IMR-90 (cell line): ENCODE results near the gene LDHD. TPM values are rescaled to one million over a fixed set of nuclear protein-coding genes. Genes with fewer than 3 reads are reported as not detected.

ENCODE experiments used
- ATAC-seq: fragments of 200-7000 bp; cut with Tn5 transposase; 2 replicates; pipeline ENCODE4 v1.9.1; 2020; ENCODE audit warnings: low read depth, mild to moderate bottlenecking, moderate library complexity
- BruUV-seq: library from RNA; stranded (reverse); fragments of 400-500 nt; replicated peaks from 2 replicates; lab custom pipeline; 2021; lab: Mats Ljungman, UMichigan
- CTCF ChIA-PET: fragments of 300-600 bp; formaldehyde crosslinking; extraction: SDS; loops from one replicate; lab custom pipeline; 2021; ENCODE audit warnings: antibody characterized with exemption; lab: Yijun Ruan, JAX
- POLR2A ChIA-PET: fragments of 300-600 bp; sonication (Branson Sonifier 250); formaldehyde crosslinking; loops from one replicate; lab custom pipeline; 2022; ENCODE audit warnings: antibody characterized with exemption; ENCODE audit not compliant: unreplicated experiment; lab: Charles Lee
- DNase-seq: peaks from one replicate; pipeline ENCODE4 v3.0.0; 2013
- H2AFZ ChIP-seq: replicated peaks from 2 replicates; pipeline ENCODE3; 2013; ENCODE audit warnings: low read length, mild to moderate bottlenecking; ENCODE audit not compliant: poor library complexity
- H2AK5ac ChIP-seq: 2 replicates; pipeline ENCODE4 v1.6.1; 2013; ENCODE audit warnings: low read depth, low read length, inconsistent platforms
- H2AK9ac ChIP-seq: replicated peaks from 2 replicates; pipeline ENCODE3; 2013; ENCODE audit warnings: mild to moderate bottlenecking, low read depth, low read length, moderate library complexity; ENCODE audit not compliant: poor library complexity
- H2BK120ac ChIP-seq: 2 replicates; pipeline ENCODE4 v1.6.1; 2013; ENCODE audit warnings: low read depth, low read length, inconsistent platforms
- H2BK15ac ChIP-seq: 3 replicates; pipeline ENCODE4 v1.6.1; 2013; ENCODE audit warnings: low read depth, low read length, inconsistent platforms
- H2BK20ac ChIP-seq: 2 replicates; pipeline ENCODE4 v1.6.1; 2013; ENCODE audit warnings: low read depth, mild to moderate bottlenecking, inconsistent platforms, low read length, moderate library complexity
- H2BK5ac ChIP-seq: 2 replicates; pipeline ENCODE4 v1.6.1; 2013; ENCODE audit warnings: mild to moderate bottlenecking, low read depth, low read length, inconsistent platforms; ENCODE audit not compliant: poor library complexity, severe bottlenecking
- H3K14ac ChIP-seq: replicated peaks from 2 replicates; pipeline ENCODE4 v1.6.1; 2013; ENCODE audit warnings: low read depth, low read length, inconsistent platforms
- H3K18ac ChIP-seq: 2 replicates; pipeline ENCODE4 v1.6.1; 2013; ENCODE audit warnings: low read depth, low read length, control low read depth
- H3K23ac ChIP-seq: 2 replicates; pipeline ENCODE4 v1.6.1; 2013; ENCODE audit warnings: low read depth, low read length, inconsistent platforms
- H3K27ac ChIP-seq: 2 replicates; pipeline ENCODE4 v1.5.1; 2013; ENCODE audit warnings: mild to moderate bottlenecking, control low read depth, low read length; ENCODE audit not compliant: insufficient read depth
- H3K27me3 ChIP-seq: 2 replicates; pipeline ENCODE4 v1.6.1; 2013; ENCODE audit warnings: low read length; ENCODE audit not compliant: control insufficient read depth, insufficient read depth
- H3K36me3 ChIP-seq: 2 replicates; pipeline ENCODE4 v1.6.1; 2013; ENCODE audit warnings: low read length, mixed read lengths; ENCODE audit not compliant: control insufficient read depth, insufficient read depth
- H3K4ac ChIP-seq: 2 replicates; pipeline ENCODE4 v1.6.1; 2013; ENCODE audit warnings: low read depth, low read length, inconsistent platforms
- H3K4me1 ChIP-seq: 2 replicates; pipeline ENCODE4 v1.6.1; 2013; ENCODE audit warnings: low read length, mixed read lengths; ENCODE audit not compliant: control insufficient read depth, insufficient read depth
- H3K4me2 ChIP-seq: 2 replicates; pipeline ENCODE4 v1.6.1; 2013; ENCODE audit warnings: low read depth, mild to moderate bottlenecking, control low read depth, low read length, moderate library complexity
- H3K4me3 ChIP-seq: 2 replicates; pipeline ENCODE4 v1.5.1; 2013; ENCODE audit warnings: low read depth, mild to moderate bottlenecking, control low read depth, low read length, moderate library complexity; ENCODE audit not compliant: insufficient read depth
- H3K56ac ChIP-seq: 2 replicates; pipeline ENCODE4 v1.6.1; 2013; ENCODE audit warnings: low read length, inconsistent platforms; ENCODE audit not compliant: insufficient read depth; ENCODE audit errors: extremely low read depth
- H3K79me1 ChIP-seq, 2 experiments: 2 replicates each; pipeline ENCODE4 v1.6.1; 2013; ENCODE audit warnings: low read length in 2 of 2, inconsistent platforms in 1 of 2, low read depth in 1 of 2
- H3K9ac ChIP-seq: 2 replicates; pipeline ENCODE4 v1.6.1; 2013; ENCODE audit warnings: low read depth, low read length, control low read depth
- H3K9me1 ChIP-seq: 2 replicates; pipeline ENCODE4 v1.6.1; 2013; ENCODE audit warnings: low read length, inconsistent platforms; ENCODE audit not compliant: insufficient read depth
- H3K9me3 ChIP-seq: 2 replicates; pipeline ENCODE4 v1.6.1; 2013; ENCODE audit warnings: low read length; ENCODE audit not compliant: control insufficient read depth, insufficient read depth
- H4K20me1 ChIP-seq: 2 replicates; pipeline ENCODE4 v1.6.1; 2013; ENCODE audit warnings: low read length, inconsistent platforms; ENCODE audit not compliant: insufficient read depth
- H4K5ac ChIP-seq: 2 replicates; pipeline ENCODE4 v1.6.1; 2013; ENCODE audit warnings: mild to moderate bottlenecking, low read depth, low read length, control low read depth
- H4K8ac ChIP-seq, 2 experiments: 2 replicates each; pipeline ENCODE4 v1.6.1; 2013; ENCODE audit warnings: low read depth in 2 of 2, low read length in 2 of 2, control low read depth in 1 of 2, inconsistent platforms in 1 of 2
- H4K91ac ChIP-seq: 2 replicates; pipeline ENCODE4 v1.6.1; 2013; ENCODE audit warnings: low read depth, low read length, inconsistent platforms; ENCODE audit not compliant: insufficient read depth
- BHLHE40 ChIP-seq: fragments of 150-350 bp; IDR thresholded peaks from 2 replicates; pipeline ENCODE4 v1.6.1; 2016; ENCODE audit warnings: mild to moderate bottlenecking, low read depth, low read length
- CEBPB ChIP-seq: IDR thresholded peaks from 2 replicates; pipeline ENCODE4 v1.6.1; 2012; ENCODE audit warnings: low read depth, low read length, improper control_type of control experiment
- CHD1 ChIP-seq: IDR thresholded peaks from 2 replicates; pipeline ENCODE4 v1.6.1; 2012; ENCODE audit warnings: low read depth, low read length, improper control_type of control experiment
- CTCF ChIP-seq: conservative IDR thresholded peaks from 2 replicates; pipeline ENCODE4 v1.5.1; 2012; ENCODE audit warnings: mild to moderate bottlenecking, low read depth, low read length, improper control_type of control experiment
- FOS ChIP-seq: fragments of 150-350 bp; IDR thresholded peaks from 2 replicates; pipeline ENCODE4 v1.6.1; 2016; ENCODE audit warnings: low read depth, low read length
- MAZ ChIP-seq: IDR thresholded peaks from 2 replicates; pipeline ENCODE4 v1.6.1; 2012; ENCODE audit warnings: low read depth, mild to moderate bottlenecking, low read length, improper control_type of control experiment, moderate library complexity, borderline replicate concordance
- NFE2L2 ChIP-seq: fragments of 150-350 bp; IDR thresholded peaks from 2 replicates; pipeline ENCODE4 v1.6.1; 2016; ENCODE audit warnings: low read depth, mild to moderate bottlenecking, low read length
- POLR2A ChIP-seq: IDR thresholded peaks from 2 replicates; pipeline ENCODE4 v1.6.1; 2012; ENCODE audit warnings: mild to moderate bottlenecking, low read depth, low read length
- SMC3 ChIP-seq: fragments of 150-350 bp; IDR thresholded peaks from 2 replicates; pipeline ENCODE4 v1.6.1; 2016; ENCODE audit warnings: low read depth, mild to moderate bottlenecking, antibody characterized with exemption, low read length, moderate library complexity
- WGBS, 2 experiments: methylation state at CpG; one replicate each; pipeline versions ENCODE4 v1.1.5 to v1.1.7; 2013; ENCODE audit warnings: missing lambda C conversion rate in 2 of 2; ENCODE audit not compliant: insufficient read length in 1 of 2; ENCODE audit errors: extremely low coverage in 2 of 2; 5-methylcytosine and 5-hydroxymethylcytosine counted together
- dilution Hi-C: fragments of 300-500 bp; cut with HindIII; formaldehyde crosslinking; loops from one replicate; pipeline ENCODE4 v1.14.3; 2018; ENCODE audit warnings: low sequenced_read_pairs; ENCODE audit not compliant: unreplicated experiment
- in situ Hi-C: fragments of 300-500 bp; cut with MboI; formaldehyde crosslinking; loops from 3 replicates; pipeline ENCODE4 v1.14.3; 2019; ENCODE audit warnings: low sequenced_read_pairs, inconsistent platforms, mixed read lengths
- intact Hi-C: fragments of 100-400 bp; cut with micrococcal nuclease; formaldehyde crosslinking; loops from 2 replicates; pipeline ENCODE4 v1.10.0; 2022
- polyA plus RNA-seq, 3 experiments: library from polyadenylated mRNA; depleted of rRNA; stranded (reverse); fragments of >200 nt; gene quantifications; 2 replicates each; pipeline ENCODE4 v1.2.3, GENCODE V29; 2012; ENCODE audit warnings: low replicate concordance in 1 of 3
- total RNA-seq: library from RNA; depleted of rRNA; stranded (reverse); fragments of >200 nt; gene quantifications from 2 replicates; pipeline ENCODE4 v1.2.3, GENCODE V29; 2012

Gene LDHD
- total and polyA plus RNA-seq, 2 of the 4 experiments (the other 2 are of a cell fraction): under 0.01 to 0.26 TPM

- dilution Hi-C loops: no loop called here
- peaks cover 7% of the 10 kb centered on the region; the same call in 1 of the 2 replicates for H3K9me1 ChIP-seq
- TF ChIP-seq SMC3 (no peak), FOS (no peak), NFE2L2 (no peak), MAZ (no peak), BHLHE40 (no peak), CEBPB (no peak), CHD1 (no peak), POLR2A (no peak), CTCF (no peak)
- CTCF ChIA-PET: no interaction called here
- DNase-seq (no peak), ATAC-seq (no peak)
- no peak overlapping the region for H2BK5ac ChIP-seq
- no peak overlapping the region for H2BK120ac ChIP-seq
- no peak overlapping the region for H3K56ac ChIP-seq
- no peak overlapping the region for H3K4ac ChIP-seq
- H3K27me3 ChIP-seq: no peaks in the 10 kb centered on the region
- H3K36me3 ChIP-seq: no peaks in the 10 kb centered on the region; the same call in 1 of the 2 replicates
- H3K27ac ChIP-seq: no peak overlapping the region
- H3K23ac ChIP-seq: no peak overlapping the region
- peak overlapping the region; percentile 47 for H2AK9ac ChIP-seq
- no peak overlapping the region for H2AFZ ChIP-seq
- H2BK15ac ChIP-seq: no peak overlapping the region
- no TSS peak for BruUV-seq
- peaks cover 4 to 10% of the 10 kb centered on the region in 2 experiments; a peak in 3 of 4 replicates for H3K79me1 ChIP-seq
- H2AK5ac ChIP-seq: no peak overlapping the region
- H4K20me1 ChIP-seq: peaks cover 10% of the 10 kb centered on the region
- intact Hi-C loops: loop anchor here (5.0 kb wide), 1 partner anchor 302 kb away; no protein-coding TSS in a partner anchor
- no peak overlapping the region for H4K5ac ChIP-seq
- no peak overlapping the region for H4K91ac ChIP-seq
- 81% methylated on average over 21 of the region's 44 CpGs; no CpG with 5 or more reads in 1 of the 2 experiments for WGBS, 2 experiments
- no peak overlapping the region for H3K9ac ChIP-seq
- no peak overlapping the region for H2BK20ac ChIP-seq
- POLR2A ChIA-PET: no interaction called here
- H3K4me2 ChIP-seq: no peak overlapping the region
- no peak overlapping the region for H3K14ac ChIP-seq
- no peak overlapping the region for H3K4me3 ChIP-seq
- no peaks in the 10 kb centered on the region for H3K9me3 ChIP-seq
- in situ Hi-C loops: no loop called here
- H3K18ac ChIP-seq: no peak overlapping the region
- peaks cover 17% of the 10 kb centered on the region for H3K4me1 ChIP-seq
- H4K8ac ChIP-seq: no peak overlapping the region
These were observed 2.2 kb downstream of the LDHD start for GRCh38 chr16:75114179-75114945.
